ENCODE measurements around the gene UPF3A.
A peak's percentile ranks its signal among the peaks of the same experiment; 100 is the strongest.
"Not testable (repeated sequence)": the region's sequence is repeated elsewhere in the genome, so short reads cannot be mapped to it uniquely, and the experiment has no call there.

Gene UPF3A

DNA sequence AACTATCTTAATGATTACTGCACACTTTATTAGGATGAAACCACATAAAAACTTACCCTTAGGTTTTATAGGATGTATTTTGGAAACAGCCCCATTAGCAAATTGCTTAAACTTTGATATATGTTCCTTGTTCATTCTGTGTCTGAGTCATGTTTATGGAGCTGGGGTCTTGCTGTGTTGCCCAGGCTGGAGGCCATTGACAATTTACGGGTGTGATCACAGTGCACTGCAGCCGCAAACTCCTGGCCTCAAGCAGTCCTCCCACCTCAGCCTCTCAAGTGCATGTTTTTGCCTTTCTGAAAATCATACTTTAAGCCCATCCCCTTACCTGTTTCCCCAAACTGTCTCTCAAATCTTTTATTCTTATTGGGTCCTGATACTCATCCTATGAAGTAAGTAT is 27.7 kb downstream of the UPF3A start:
- DNase-seq = no peak

DNA sequence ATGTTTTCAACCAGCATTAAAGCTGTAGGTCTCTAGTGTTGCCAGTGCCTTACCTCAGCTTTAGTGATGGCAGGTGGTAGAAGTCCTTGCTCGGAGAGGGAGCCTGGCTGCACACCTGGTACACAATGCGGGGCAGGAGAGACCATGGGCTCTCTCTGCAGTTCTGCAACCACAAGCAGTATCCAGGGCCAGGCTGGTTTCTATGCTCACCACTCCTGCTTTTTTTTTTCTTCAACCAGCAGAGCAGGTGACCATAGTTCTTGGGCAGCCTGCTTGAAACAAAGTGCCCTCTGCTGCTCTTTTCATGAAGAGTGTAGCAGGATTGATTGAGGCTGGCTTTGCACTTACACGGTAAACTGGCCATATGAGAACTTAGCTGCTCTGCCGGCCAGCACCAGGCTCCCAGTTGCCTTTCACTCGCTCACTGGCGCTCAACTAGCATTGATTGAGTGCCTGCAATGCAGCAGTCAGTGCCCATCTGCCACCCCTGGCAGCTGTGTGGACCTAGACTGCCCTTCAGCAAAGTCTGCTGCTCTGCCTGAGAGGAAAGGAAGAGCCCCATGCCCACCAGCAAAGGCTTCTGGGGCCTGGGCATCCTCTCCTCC is 28.5 kb downstream of the UPF3A start:
- DNase-seq = no peak

DNA sequence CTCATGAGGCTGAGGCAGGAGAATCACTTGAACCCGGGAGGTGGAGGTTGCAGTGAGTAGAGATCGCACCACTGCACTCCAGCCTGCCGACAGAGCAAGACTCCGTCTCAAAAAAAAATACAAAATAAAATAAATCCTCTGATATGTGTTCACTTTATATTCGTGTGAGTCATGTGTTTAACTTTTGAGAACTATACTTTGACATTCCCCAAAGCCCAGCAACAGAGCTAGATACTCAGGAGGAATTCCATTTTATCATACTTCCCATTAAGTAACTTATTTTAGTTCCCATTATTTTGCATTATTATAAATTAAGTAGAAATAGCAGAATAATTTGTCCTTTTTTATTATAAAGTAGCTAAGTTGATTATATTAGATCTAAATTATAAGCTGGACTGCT is 29.6 kb downstream of the UPF3A start:
- no peak for DNase-seq

DNA sequence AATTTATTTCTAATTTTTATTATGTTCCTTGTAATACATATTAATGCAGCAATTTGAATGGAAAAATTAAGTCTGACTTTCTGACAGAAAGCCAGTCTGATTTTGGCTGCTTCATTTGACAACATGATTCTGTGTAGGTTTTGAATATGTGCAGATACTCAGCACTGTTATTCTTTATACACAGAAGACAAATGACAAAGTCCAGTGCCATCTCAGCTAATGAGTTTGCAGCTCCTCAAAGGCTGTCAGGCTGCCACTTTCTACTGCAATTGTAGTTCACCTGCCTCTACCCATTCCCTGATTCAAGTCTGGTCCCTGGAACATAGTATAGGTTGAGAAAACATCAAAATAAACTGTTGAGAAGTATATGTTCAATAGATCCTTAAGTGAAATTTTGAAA is 30.0 kb downstream of the UPF3A start:
- no peak for DNase-seq

DNA sequence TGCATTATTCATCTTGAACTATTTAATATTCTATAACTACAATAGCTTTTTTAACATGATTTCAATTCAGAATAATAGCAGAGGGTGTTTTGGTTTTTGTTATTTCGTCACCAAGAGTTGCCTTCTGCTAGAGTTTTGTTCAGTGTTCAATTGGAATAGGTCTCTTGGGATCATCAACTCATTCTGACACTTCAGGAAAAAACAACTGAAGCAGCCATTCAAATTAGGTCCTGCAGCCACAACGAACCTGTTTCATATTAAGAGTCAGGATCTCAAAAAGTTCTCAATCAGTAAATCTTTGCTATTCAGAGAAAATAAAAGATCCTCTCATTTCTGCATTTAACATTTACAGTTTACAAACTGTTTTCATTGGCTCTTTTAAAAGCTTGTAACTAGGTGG is 30.5 kb downstream of the UPF3A start:
- DNase-seq = no peak

DNA sequence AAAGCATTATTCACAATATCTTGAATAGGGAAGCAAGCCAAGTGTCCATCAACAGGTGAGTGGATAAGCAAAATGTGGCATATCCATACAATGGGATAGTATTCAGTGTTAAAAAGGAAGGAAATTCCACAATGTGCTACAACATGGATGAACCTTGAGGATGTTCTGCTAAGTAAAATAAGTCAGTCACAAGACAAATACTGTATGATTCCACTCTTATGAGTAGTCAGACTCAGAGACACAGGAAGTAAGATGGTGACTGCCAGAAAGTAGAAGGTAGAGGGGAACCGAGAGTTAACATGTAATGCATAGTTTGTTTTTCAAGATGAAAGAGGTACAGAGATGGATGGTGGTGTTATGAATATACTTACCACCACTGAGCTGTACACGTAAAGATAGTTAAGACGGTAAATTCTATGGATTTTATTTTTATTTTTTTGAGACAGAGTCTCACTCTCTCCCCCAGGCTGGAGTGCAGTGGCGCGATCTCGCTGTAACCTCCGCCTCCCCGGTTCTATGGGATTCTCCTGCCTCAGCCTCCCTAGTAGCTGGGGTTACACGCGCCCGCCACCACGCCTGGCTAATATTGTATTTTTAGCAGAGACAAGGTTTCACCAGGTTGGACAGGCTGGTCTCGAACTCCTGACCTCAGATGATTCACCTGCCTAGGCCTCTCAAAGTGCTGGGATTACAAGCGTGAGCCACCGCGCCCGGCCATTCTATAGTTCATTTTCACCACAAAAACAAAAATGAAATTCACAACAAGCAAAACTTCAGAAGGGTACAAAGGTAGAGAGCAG is 31.9 kb downstream of the UPF3A start:
- DNase-seq = no peak

DNA sequence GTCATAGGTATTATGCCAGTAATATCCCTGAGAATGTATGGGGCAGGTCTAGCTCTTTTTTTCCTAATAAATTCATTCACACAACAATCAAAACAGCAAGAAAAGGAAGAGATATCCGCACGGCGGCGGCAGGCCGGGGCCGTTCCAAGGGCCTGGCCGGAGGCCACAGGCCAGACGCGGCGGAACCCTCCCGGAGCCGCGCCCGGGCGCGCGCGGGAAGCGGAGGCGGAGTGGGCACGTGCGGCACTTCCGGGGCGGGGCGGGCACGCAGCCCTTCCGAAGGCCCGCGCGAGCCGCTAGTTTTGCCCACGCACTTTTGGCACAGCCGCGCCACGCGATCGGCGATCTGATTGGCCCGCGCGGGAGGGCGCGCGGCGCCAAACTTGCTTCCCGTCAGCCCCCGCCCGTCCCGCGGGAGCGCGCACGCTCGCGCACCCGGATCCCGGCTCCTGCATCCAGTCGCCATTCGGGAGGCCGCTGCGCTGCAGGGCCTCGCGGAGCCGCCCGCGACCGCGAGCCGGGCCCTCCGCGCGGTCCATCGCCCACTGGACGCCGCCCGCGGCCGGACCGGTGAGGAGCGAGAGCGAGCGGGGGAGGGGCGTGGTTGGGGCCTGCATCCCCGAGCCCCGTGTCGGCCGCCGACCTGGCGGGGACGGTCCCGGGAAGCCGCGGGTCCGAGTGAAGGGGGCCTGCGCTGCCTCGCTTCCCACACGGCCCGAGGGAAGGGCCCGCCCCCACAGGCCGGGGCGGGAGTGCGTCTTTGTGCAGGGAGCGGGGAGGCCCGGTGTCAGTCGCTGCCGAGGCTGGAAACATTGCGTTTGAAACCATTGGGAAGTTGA is 32.9 kb downstream of the UPF3A start, which contains the start of gene CHAMP1:
CHAMP1 (plus strand) TSS at position 430 of the 839 bp plus-strand sequence. CDS start 9,340 bp downstream, outside the sequence.
- peak; percentile 94 for DNase-seq

DNA sequence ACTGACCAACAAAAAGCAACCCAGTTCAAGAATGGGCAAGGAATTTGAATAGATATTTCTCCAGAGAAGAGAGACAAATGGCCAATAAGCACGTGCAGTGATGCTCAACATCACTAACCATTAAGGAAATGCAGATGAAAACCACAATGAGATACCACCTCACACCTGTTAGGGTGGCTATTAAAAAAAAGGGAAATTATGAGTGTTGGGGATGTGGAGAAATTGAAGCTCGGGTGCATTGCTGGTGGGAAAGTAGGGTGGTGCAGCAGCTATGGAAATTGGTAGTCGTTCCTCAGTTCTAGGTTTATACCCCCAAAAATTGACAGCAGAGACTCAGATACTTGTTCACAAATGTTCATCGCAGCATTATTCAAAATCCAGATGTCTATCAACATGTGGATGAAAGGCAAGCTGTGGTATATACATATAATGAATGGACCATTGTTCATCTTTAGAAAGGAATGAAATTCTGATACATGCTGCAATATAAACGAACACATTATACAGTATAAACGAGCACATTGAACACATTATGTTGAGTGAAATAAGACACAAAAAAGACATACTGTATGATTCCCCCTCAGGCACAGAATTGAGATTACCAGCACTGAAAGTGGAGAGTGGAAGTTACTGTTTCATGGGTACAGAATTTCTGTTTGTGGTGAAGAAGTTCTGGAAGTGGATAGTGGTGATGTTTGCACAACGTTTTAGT is 33.8 kb downstream of the UPF3A start:
- no peak for DNase-seq

DNA sequence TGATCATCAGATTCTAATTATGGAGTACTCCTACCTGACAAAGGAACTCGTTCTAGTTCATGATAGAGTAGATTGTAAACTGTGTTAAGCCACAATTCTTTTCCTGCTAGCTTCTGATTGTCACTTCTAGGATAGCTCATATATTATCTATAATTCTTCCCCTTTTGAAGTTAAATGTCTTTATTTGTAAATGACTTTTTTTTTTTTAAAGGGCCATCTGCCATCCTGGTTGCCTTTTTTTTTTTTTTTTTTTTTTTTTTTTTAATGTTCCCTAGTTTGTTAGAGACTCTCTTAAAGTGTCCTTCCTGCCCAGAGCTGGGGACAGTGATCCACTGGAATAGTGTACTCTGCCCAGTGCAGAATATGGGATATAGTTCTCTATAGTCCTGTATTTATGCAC is 37.2 kb downstream of the UPF3A start:
- DNase-seq = no peak

DNA sequence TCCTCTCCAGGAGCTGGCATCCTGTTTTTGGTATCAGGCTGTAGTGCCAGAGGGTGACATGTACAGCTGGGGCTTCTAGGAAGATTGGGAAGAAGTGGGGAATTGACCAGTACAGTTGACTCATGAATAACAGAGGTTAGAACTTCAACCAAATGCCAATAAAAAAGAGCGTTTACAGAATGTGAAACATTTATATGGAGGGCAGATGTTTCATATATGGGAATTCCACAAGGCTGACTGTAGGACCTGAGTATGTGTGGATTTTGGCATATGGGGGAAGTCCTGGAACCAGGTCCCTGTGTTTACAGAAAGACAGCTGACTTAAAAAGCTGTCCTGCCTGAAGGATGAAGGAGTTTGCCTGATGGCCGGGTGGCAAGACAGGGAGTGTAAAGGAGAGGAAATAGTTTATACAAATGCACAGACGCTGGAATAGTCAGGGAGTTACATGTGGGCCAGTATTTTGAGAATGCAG is 38.1 kb downstream of the UPF3A start:
- DNase-seq = no peak

DNA sequence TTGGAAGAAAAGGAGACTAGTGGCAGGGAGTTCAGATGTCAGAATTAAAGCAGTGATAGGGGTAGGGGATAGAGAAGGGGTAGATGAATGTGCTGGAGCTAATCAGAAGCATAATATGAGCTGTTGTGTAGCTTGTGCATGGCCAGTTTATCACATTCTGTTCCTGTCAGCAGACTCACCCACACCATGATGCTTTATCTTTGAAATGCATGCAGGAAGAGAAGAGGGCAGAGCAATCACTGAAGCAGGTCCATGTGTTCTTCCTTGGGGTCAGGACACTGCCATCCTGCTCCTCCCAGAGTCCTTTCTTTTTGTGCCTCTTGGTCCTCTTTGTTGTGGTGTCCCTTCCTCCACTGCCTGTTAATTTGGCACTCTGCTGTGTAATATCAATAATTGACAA is 38.7 kb downstream of the UPF3A start:
- DNase-seq = no peak

DNA sequence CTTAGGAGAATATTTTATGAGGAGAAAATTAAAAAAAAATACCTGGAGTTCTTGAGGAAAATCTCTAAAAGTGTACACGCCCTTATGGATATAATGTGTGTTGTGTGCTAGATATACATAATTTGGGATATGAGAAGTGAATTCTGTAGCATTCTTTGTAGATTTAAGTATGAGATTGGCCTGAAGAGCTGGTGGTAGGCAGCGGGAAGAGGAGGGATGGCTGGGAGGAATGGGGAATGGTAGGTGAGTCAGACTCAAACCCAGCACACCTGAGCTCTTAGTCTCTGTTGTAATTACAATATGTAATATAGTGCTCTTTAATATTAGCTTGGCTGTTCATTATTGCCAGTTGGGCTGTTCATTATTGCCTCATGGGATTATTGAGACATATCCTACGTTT is 39.9 kb downstream of the UPF3A start:
- DNase-seq = no peak

DNA sequence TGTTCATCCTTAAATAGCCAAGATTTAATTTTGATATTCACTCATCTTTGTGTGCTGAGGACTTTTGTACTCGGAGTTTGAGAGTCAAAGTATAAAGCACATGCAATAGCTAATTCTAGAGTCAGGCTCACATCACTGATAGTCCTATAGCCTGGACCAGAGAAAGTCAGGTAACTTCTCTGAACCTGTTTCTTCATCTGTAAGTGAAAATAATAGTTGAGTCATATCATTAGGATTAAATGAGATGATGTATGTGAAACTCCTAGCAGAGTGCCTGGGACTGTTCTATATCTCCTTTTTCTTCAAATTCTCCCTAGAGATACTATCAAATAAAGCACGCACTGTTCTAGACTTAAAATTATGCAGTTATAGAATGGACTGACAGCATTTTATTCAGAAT is 41.9 kb downstream of the UPF3A start:
- DNase-seq = no peak

DNA sequence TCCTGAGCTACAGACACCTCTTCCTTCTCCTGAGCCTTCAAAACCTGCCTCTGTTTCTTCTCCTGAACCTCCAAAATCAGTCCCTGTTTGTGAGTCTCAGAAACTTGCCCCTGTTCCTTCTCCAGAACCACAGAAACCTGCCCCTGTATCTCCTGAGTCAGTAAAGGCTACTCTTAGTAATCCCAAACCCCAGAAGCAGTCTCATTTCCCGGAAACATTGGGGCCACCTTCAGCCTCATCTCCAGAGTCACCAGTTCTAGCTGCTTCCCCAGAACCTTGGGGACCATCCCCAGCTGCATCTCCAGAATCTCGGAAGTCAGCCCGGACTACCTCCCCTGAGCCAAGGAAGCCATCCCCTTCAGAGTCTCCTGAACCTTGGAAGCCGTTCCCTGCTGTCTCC is 42.9 kb downstream of the UPF3A start:
- no peak for DNase-seq

DNA sequence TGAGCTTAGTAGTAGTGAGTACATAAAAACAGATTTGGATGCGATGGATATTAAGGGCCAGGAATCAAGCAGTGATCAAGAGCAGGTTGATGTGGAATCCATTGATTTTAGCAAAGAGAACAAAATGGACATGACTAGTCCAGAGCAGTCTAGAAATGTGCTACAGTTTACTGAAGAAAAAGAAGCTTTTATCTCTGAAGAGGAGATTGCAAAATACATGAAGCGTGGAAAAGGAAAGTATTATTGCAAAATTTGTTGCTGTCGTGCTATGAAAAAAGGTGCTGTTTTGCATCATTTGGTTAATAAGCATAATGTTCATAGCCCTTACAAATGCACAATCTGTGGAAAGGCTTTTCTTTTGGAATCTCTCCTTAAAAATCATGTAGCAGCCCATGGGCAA is 44.3 kb downstream of the UPF3A start:
- DNase-seq = no peak

DNA sequence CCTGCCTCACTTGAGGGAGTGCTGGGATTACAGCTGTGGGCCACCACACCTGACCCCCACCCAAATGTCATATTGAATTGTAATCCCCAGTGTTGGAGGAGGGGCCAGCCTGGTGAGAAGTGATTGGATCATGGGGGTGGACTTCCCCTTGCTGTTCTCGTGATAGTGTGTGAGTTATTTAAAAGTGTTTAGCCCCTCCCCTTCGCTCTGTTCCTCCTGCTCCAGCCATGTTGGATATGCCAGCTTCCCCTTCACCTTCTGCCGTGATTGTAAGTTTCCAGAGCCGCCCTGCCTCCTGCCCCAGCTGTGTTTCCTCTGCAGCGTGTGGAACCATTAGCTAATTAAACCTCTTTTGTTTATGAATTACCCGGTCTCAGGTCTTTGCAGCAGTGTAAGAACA is 46.6 kb downstream of the UPF3A start:
- DNase-seq = no peak

DNA sequence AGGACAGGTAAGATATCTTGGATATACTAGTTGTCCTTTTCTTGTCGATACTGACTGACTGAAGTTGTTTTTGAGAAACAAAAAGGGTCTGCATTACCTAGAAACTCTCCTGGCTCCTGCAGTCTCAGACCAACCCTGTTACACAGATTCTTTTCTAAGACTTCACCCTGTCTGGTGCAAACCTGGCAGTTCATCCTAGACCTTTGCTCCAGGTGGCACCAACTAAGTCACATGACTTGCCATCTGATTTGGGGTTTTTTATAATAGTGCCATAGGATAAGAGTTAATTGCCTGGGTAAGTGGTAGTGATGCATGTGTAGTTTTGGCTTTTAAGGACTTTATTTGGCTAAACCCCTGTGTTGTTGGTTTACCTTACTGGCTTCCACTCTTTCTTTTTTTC is 47.2 kb downstream of the UPF3A start:
- no peak for DNase-seq

DNA sequence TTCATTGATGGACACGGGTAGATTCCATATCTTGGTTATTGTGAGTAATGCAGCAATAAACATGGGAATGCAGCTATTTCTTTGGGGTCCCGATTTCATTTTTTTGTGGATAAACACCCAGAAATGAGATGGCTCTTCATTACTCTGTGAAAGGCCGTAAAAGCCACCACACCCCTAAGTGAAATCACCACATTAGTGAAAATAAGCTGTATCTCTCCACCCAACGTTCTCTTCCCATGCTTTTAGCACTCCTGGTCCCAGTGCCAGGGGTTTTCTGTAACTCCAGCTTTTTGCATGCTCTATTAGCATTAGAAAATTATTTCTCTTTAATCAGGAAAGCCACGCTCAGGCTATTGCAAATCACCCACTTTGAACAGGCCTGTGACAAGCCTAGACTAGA is 48.7 kb downstream of the UPF3A start:
- no peak for DNase-seq

DNA sequence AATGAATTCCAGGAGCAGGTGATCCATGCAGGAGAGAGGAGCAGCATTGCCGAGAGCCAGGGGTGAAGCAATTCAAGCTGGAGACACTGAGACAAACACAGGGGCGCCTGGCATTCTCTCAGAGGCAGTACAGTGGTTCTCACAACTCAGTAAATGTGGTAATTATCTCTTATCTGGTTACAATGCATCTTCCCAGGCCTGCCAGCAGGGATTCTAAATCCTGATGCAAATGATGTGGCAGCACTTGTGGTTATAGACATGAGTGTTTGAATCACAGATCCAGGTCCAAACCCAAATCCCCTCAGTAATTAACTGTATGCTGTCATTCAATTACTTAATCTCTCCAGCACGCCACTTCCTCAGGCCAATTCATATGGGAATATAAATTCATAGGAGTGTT is 52.5 kb downstream of the UPF3A start:
- not testable (repeated sequence) for DNase-seq

DNA sequence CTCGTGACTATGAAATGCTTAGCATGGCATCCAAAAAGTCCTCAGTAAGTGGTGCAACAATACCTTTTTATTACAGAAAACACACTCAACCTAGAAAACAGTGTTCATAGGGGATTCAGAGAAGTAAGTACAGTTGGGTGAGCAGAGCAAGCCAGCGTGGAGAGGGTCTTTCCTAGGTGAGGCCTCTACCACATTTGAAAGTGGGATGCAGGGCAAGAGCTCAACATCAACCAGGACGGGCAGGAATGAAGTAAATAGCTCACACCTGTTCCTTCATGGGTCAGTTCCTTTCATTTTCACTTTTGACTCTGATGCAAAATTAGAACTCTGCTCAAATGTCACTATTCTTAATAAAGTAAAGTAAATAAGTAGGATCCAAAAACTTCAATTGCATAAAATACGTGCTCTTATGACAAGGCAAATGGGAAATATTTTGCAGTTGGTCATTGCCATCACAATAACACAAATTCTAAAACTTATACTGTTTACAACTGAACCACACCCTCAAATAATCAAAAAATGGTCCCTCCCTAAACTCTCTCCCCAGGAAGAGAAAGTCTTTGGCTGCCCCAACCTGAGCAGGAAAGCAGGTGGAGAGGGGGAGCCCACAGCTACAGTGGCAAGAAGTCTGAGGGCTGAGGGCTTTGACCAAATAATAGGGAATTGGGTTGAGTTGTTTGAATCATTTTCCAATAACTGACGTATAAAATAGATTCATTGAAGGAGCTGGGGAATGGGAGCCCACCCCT is 53.1 kb downstream of the UPF3A start:
- no peak for DNase-seq

DNA sequence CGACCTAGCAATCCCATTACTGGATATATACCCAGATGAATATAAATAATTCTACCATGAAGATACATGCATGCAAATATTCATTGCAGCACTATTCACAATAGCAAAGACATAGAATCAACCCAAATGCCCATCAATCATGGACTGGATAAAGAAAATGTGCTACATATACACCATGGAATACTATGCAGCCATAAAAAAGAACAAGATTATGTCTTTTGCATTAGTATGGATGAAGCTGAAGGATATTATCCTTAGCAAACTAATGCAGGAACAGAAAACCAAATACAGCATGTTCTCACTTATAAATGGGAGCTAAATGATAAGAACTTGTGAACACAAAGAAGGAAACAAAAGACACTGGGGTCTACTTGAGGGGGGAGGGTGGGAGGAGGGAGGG is 55.1 kb downstream of the UPF3A start:
- not testable (repeated sequence) for DNase-seq

DNA sequence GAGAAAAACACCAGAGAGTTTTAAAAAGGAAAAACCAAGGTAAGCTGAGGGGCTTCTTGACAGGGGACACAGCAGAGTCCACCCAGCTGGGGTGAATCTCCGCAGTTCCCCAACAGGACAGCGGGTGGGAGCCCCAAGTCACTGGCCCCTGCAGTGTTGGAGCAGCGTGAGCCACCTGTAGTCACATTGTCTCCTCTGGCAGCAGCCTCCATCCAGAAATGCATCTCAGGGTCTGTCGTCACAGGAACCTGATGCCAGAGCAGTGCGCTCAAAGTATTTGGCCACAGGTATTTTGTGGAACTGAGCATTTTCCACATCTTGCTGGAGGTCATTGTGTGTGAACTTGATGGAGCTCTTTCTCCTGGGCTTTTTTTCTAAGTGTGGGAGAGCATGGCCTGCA is 57.6 kb downstream of the UPF3A start:
- no peak for DNase-seq

Measured in CD4-positive, alpha-beta T cell treated with Interleukin-17A for 4 hours (primary cell).